Measurements from ENCODE around the gene SPATA33.
A peak's percentile ranks its signal among the peaks of the same experiment; 100 is the strongest.
"Not testable (repeated sequence)": the region's sequence is repeated elsewhere in the genome, so short reads cannot be mapped to it uniquely, and the experiment has no call there.

SPATA33 gene

GRCh38 chr16:89693931-89694783 lies 36.5 kb downstream of the SPATA33 start:
- DNase-seq (ENCODE audit: low spot score), result no peak

GRCh38 chr16:89694784-89695085 lies 37.1 kb downstream of the SPATA33 start:
- DNase-seq (ENCODE audit: low spot score), result not testable (repeated sequence)

- no peak for DNase-seq (ENCODE audit: low spot score)
Observed at GRCh38 chr16:89695086-89695874, 37.6 kb downstream of the SPATA33 start.

- DNase-seq (ENCODE audit: low spot score), result no peak
Observed at GRCh38 chr16:89695875-89696669, 38.4 kb downstream of the SPATA33 start.

- peak; percentile 72 for DNase-seq (ENCODE audit: low spot score)
Observed at GRCh38 chr16:89696670-89697128, 39.1 kb downstream of the SPATA33 start.

GRCh38 chr16:89697161-89697615 lies 39.6 kb downstream of the SPATA33 start:
- DNase-seq (ENCODE audit: low spot score), result no peak

- DNase-seq (ENCODE audit: low spot score), result no peak
Observed at GRCh38 chr16:89697616-89698331, 40.1 kb downstream of the SPATA33 start.

GRCh38 chr16:89698717-89699116 lies 41.1 kb downstream of the SPATA33 start:
- not testable (repeated sequence) for DNase-seq (ENCODE audit: low spot score)

GRCh38 chr16:89699629-89700099 lies 42.0 kb downstream of the SPATA33 start:
- not testable (repeated sequence) for DNase-seq (ENCODE audit: low spot score)

GRCh38 chr16:89700100-89700648 lies 42.5 kb downstream of the SPATA33 start:
- DNase-seq (ENCODE audit: low spot score), result peak; percentile 97

- DNase-seq (ENCODE audit: low spot score), result no peak
Observed at GRCh38 chr16:89700649-89701424, 43.2 kb downstream of the SPATA33 start.

- DNase-seq (ENCODE audit: low spot score), result peak; percentile 97
Observed at GRCh38 chr16:89701425-89702406, 44.1 kb downstream of the SPATA33 start, which contains the start of gene SPATA2L. Gene SPATA2L, minus strand, starts transcription at chr16:89701705. Its CDS starts 473 bp downstream, at chr16:89701232.

GRCh38 chr16:89704281-89704680 lies 46.6 kb downstream of the SPATA33 start:
- DNase-seq (ENCODE audit: low spot score), result peak; percentile 51

GRCh38 chr16:89705006-89705405 lies 47.4 kb downstream of the SPATA33 start:
- no peak for DNase-seq (ENCODE audit: low spot score)

- no peak for DNase-seq (ENCODE audit: low spot score)
Observed at GRCh38 chr16:89706518-89707260, 49.1 kb downstream of the SPATA33 start.

GRCh38 chr16:89707695-89708094 lies 50.1 kb downstream of the SPATA33 start:
- no peak for DNase-seq (ENCODE audit: low spot score)

GRCh38 chr16:89708481-89708931 lies 50.9 kb downstream of the SPATA33 start:
- no peak for DNase-seq (ENCODE audit: low spot score)

GRCh38 chr16:89709166-89709565 lies 51.5 kb downstream of the SPATA33 start:
- DNase-seq (ENCODE audit: low spot score), result no peak
